Measurements from ENCODE around the gene CRB2. TPM values are rescaled to one million over a fixed set of nuclear protein-coding genes. Genes with fewer than 3 reads are reported as not detected.

The CRB2 gene
- total RNA-seq, 4 donors from 2014 or later, result 2.2 to 19.4 (median 3.1) TPM

DNA sequence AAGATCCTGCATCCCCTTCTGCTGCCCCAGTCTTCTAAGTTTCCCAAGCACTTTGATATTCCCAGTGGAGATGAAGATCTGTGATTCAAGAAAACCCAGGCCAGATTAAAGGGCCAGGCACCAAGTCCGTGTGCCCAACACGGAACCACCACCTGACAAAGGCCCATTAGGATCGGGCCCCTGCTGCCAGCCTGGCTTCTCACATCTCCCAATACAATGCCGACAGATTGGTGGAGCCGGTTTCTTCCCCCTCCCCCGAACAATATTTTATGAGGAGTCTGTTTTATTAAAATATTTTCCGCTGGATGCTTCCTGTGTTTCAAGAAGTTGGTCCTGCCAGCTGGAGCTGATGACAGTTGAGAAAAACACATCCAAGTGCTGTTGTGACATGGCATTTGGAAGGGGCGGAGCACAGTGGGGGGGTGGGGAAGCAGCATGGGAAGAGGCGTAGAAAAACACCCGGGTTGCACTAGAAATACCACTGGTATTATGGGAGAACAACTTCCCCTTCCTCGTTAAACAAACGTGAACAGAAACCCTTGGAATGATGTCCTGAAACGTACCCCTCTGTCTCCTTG is 45.0 kb downstream of the CRB2 start:
- no peak overlapping the region for H3K4me3 ChIP-seq

DNA sequence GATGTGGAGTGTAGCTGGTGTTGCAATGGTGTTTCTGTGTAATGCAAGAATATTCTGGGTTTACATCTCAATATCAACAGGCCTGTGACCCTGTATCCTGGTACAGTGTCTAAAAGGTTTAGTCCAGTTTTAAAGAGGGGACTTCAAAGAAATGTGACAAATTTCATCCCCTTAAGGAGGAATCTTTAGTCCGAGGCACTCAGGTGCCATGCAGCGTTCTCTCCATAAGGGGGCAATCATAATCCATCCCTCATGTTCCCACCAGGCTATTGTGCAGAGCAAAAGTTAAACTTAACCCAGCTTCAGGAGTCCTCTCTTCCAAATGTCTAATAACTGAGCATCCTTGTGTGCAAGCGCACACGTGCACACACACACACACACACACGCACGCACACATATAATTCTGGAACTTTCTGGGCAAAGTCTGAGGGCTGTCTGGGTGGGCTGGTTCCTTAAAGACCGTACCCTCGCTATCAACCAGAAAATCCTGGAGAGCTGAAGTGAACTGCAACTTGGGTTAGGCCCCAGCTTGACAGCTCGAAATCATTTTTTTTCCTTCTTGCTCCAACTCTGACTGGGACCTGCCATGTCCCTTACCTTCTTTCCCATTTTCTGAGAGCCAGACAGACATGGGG is 46.0 kb downstream of the CRB2 start:
- Histone ChIP-seq H3K36me3 (no peaks in the 10 kb centered on the region), H3K9me3 (no peaks in the 10 kb centered on the region), H3K4me1 (no peaks in the 10 kb centered on the region), H3K27me3 (no peaks in the 10 kb centered on the region), H3K4me3 (no peak overlapping the region), H3K27ac (no peak overlapping the region)
- intact Hi-C loops (cut with DNase I; ENCODE audit: low total_unique reads), result no loop called here
- TF ChIP-seq, protein P1, sequence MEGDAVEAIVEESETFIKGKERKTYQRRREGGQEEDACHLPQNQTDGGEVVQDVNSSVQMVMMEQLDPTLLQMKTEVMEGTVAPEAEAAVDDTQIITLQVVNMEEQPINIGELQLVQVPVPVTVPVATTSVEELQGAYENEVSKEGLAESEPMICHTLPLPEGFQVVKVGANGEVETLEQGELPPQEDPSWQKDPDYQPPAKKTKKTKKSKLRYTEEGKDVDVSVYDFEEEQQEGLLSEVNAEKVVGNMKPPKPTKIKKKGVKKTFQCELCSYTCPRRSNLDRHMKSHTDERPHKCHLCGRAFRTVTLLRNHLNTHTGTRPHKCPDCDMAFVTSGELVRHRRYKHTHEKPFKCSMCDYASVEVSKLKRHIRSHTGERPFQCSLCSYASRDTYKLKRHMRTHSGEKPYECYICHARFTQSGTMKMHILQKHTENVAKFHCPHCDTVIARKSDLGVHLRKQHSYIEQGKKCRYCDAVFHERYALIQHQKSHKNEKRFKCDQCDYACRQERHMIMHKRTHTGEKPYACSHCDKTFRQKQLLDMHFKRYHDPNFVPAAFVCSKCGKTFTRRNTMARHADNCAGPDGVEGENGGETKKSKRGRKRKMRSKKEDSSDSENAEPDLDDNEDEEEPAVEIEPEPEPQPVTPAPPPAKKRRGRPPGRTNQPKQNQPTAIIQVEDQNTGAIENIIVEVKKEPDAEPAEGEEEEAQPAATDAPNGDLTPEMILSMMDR (IDR thresholded peaks at IDR 0.05), result peak; percentile 34 to 51 (median 49)
- TF ChIP-seq POLR2A (IDR thresholded peaks at IDR 0.05), result no peak
- DNase-seq, result no peak

More for the DNA sequence above, 45.0 kb downstream of the CRB2 start:
- Histone ChIP-seq H3K36me3 (no peaks in the 10 kb centered on the region), H3K4me1 (no peaks in the 10 kb centered on the region), H3K27ac (peak overlapping the region in 1 of 2 donors; percentile 45), H3K27me3 (no peaks in the 10 kb centered on the region), H3K9me3 (no peaks in the 10 kb centered on the region)
- DNase-seq, result no peak
- intact Hi-C loops (cut with DNase I; ENCODE audit: low total_unique reads), result no loop called here
- TF ChIP-seq, protein P1 (IDR thresholded peaks at IDR 0.05), result no peak
- no peak for TF ChIP-seq POLR2A (IDR thresholded peaks at IDR 0.05)

- intact Hi-C loops (cut with DNase I; ENCODE audit: low total_unique reads), result no loop called here
- H3K36me3 ChIP-seq, result no peaks in the 10 kb centered on the region
- no peaks in the 10 kb centered on the region for H3K27me3 ChIP-seq
- TF ChIP-seq POLR2A (IDR thresholded peaks at IDR 0.05), result no peak
- H3K27ac ChIP-seq, result no peak overlapping the region
- H3K4me1 ChIP-seq, result no peaks in the 10 kb centered on the region
- H3K9me3 ChIP-seq, result no peaks in the 10 kb centered on the region
- H3K4me3 ChIP-seq, result no peak overlapping the region
- DNase-seq, result no peak
Measured at GRCh38 chr9:123402981-123403509, 47.0 kb downstream of the CRB2 start.

GRCh38 chr9:123406016-123406415 is 50.0 kb downstream of the CRB2 start:
- TF ChIP-seq, protein P1 (IDR thresholded peaks at IDR 0.05), result no peak
- no peak for TF ChIP-seq POLR2A (IDR thresholded peaks at IDR 0.05)
- DNase-seq, result no peak

DNA sequence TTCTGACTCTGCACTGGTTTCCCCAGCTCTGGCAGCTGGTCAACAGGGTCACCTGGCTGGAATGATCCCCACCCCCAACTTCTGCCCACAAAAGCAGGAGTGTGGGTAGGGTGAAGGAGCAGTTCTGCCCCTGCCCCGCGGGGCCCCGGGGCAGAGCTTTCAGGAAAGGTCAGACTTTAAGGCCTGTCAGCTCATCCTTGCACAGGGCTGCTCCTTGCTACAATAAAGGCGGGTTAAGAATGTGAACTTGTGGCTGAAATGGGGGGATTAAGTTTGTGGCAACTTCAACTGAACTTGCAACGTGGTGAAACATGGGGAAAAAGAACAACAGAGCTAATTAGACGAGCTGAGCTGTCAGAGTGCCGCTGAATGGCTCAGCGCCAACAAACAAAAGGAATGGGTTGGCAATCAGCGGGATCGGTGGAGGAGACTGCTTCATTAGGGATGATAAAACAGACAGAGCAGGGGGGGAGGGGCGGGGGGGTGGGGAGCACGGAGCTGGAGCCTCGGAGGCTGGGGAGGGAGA is 50.8 kb downstream of the CRB2 start:
- no peaks in the 10 kb centered on the region for H3K4me1 ChIP-seq
- H3K9me3 ChIP-seq, result no peaks in the 10 kb centered on the region
- intact Hi-C loops (cut with DNase I; ENCODE audit: low total_unique reads), result no loop called here
- H3K27me3 ChIP-seq, result no peaks in the 10 kb centered on the region
- no peak for TF ChIP-seq POLR2A (IDR thresholded peaks at IDR 0.05)
- TF ChIP-seq, protein P1 (IDR thresholded peaks at IDR 0.05), result no peak
- H3K27ac ChIP-seq, result no peak overlapping the region
- H3K4me3 ChIP-seq, result no peak overlapping the region
- DNase-seq, result no peak
- no peaks in the 10 kb centered on the region for H3K36me3 ChIP-seq

More at GRCh38 chr9:123406016-123406415, 50.0 kb downstream of the CRB2 start:
- no peaks in the 10 kb centered on the region for H3K4me1 ChIP-seq
- H3K36me3 ChIP-seq, result no peaks in the 10 kb centered on the region
- H3K27me3 ChIP-seq, result no peaks in the 10 kb centered on the region
- H3K27ac ChIP-seq, result no peak overlapping the region
- H3K9me3 ChIP-seq, result no peaks in the 10 kb centered on the region
- no peak overlapping the region for H3K4me3 ChIP-seq
- intact Hi-C loops (cut with DNase I; ENCODE audit: low total_unique reads), result no loop called here
